HEK293T (cell line): ENCODE data around the gene MATCAP1.

ENCODE experiments used
- ARNT ChIP-seq: fragments of 450-650 bp; IDR thresholded peaks from 2 replicates; pipeline ENCODE4 v1.6.1; 2017; ENCODE audit warnings: mild to moderate bottlenecking
- BHLHE40 ChIP-seq: fragments of 450-650 bp; IDR thresholded peaks from 2 replicates; pipeline ENCODE4 v1.6.1; 2016; ENCODE audit warnings: mild to moderate bottlenecking, moderate library complexity, borderline replicate concordance
- CTBP1 ChIP-seq: fragments of 450-650 bp; IDR thresholded peaks from 2 replicates; pipeline ENCODE4 v1.6.1; 2016; ENCODE audit warnings: borderline replicate concordance
- ELF4 ChIP-seq: fragments of 450-650 bp; IDR thresholded peaks from 2 replicates; pipeline ENCODE4 v1.6.1; 2017; ENCODE audit warnings: antibody characterized with exemption
- FOXK2 ChIP-seq: fragments of 450-650 bp; IDR thresholded peaks from 2 replicates; pipeline ENCODE4 v1.6.1; 2016; ENCODE audit warnings: mild to moderate bottlenecking
- HDGF ChIP-seq: fragments of 450-650 bp; IDR thresholded peaks from 2 replicates; pipeline ENCODE4 v1.6.1; 2017; ENCODE audit warnings: antibody characterized with exemption, borderline replicate concordance
- LEF1 ChIP-seq: fragments of 450-650 bp; IDR thresholded peaks from 2 replicates; pipeline ENCODE4 v1.6.1; 2017; ENCODE audit warnings: mild to moderate bottlenecking, borderline replicate concordance
- SP1 ChIP-seq: fragments of 450-650 bp; IDR thresholded peaks from 2 replicates; pipeline ENCODE4 v1.6.1; 2017
- SUZ12 ChIP-seq: fragments of 450-650 bp; IDR thresholded peaks from 2 replicates; pipeline ENCODE4 v1.6.1; 2016; ENCODE audit warnings: mild to moderate bottlenecking
- TARDBP ChIP-seq: fragments of 450-650 bp; IDR thresholded peaks from 2 replicates; pipeline ENCODE4 v1.6.1; 2016
- ZNF384 ChIP-seq: fragments of 450-650 bp; IDR thresholded peaks from 2 replicates; pipeline ENCODE4 v1.6.1; 2016
- TF ChIP-seq, protein P1 (sequence below): fragments of 450-650 bp; IDR thresholded peaks from 2 replicates; pipeline ENCODE4 v1.6.1; 2016

DNA sequence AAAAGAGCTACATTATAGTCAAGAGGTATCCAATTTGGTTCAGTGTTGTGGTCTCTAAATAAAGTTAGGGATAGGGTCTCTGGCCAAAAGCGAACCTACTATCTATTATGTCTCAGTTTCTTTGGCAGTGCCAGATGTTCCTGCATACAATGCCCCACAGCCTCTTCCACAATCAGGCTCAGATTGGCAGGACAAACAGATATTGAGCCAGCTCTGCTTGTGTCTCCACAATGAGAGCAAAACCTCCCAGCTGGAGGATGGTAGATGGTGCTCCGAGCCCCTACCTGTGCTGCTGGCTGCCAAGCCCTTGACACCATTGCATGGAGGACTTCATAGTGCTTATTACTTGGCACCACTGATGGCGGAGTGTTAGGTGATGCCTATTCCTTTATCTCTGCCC is 54.3 kb downstream of the MATCAP1 start:
- TF ChIP-seq, protein P1, sequence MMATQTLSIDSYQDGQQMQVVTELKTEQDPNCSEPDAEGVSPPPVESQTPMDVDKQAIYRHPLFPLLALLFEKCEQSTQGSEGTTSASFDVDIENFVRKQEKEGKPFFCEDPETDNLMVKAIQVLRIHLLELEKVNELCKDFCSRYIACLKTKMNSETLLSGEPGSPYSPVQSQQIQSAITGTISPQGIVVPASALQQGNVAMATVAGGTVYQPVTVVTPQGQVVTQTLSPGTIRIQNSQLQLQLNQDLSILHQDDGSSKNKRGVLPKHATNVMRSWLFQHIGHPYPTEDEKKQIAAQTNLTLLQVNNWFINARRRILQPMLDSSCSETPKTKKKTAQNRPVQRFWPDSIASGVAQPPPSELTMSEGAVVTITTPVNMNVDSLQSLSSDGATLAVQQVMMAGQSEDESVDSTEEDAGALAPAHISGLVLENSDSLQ, result no peak
- TF ChIP-seq SP1 (no peak), CTBP1 (no peak), ELF4 (no peak), SUZ12 (no peak), ZNF384 (no peak), BHLHE40 (no peak), FOXK2 (no peak), ARNT (no peak), LEF1 (no peak), TARDBP (no peak), HDGF (no peak)
